ENCODE data around the gene FNBP1.
A peak's percentile ranks its signal among the peaks of the same experiment; 100 is the strongest.
"Not testable (repeated sequence)": the region's sequence is repeated elsewhere in the genome, so short reads cannot be mapped to it uniquely, and the experiment has no call there.

The FNBP1 gene

GRCh38 chr9:129949821-129950220 is 93.2 kb downstream of the FNBP1 start:
- H3K4me3 ChIP-seq (replicated peaks; ENCODE audit: insufficient read depth, low read length), result no peak overlapping the region

GRCh38 chr9:129948626-129949025 is 94.4 kb downstream of the FNBP1 start:
- not testable (repeated sequence) for DNase-seq (ENCODE audit: low read depth in 1 of 2, low spot score in 1 of 2); H3K4me3 ChIP-seq (replicated peaks; ENCODE audit: insufficient read depth, low read length); H3K27me3 ChIP-seq (ENCODE audit: insufficient read depth, poor library complexity, severe bottlenecking)
- peak overlapping the region; percentile 37 for H3K27ac ChIP-seq (replicated peaks)

More at GRCh38 chr9:129949821-129950220, 93.2 kb downstream of the FNBP1 start:
- Histone ChIP-seq H3K27me3 (ENCODE audit: insufficient read depth, poor library complexity, severe bottlenecking) (no peaks in the 10 kb centered on the region), H3K27ac (replicated peaks) (0 out of 2 replicates have a peak overlapping the region, but pooled peaks have one; percentile 6)
- no peak for DNase-seq (ENCODE audit: low read depth in 1 of 2, low spot score in 1 of 2)
- TF ChIP-seq CTCF (IDR thresholded peaks at IDR 0.05; ENCODE audit: insufficient read depth, low read length) (no peak), SPI1 (IDR thresholded peaks at IDR 0.05; ENCODE audit: borderline replicate concordance, low read depth) (no peak), POLR2AphosphoS5 (IDR thresholded peaks at IDR 0.05; ENCODE audit: low read depth) (no peak), GABPA (IDR thresholded peaks at IDR 0.05; ENCODE audit: low read depth) (no peak), REST (IDR thresholded peaks at IDR 0.05; ENCODE audit: insufficient replicate concordance, low read depth) (no peak)

GRCh38 chr9:129946246-129946995 is 96.6 kb downstream of the FNBP1 start:
- Histone ChIP-seq H3K27ac (replicated peaks) (peak overlapping the region; percentile 89), H3K27me3 (ENCODE audit: insufficient read depth, poor library complexity, severe bottlenecking) (no peaks in the 10 kb centered on the region), H3K4me3 (replicated peaks; ENCODE audit: insufficient read depth, low read length) (no peak overlapping the region)
- peak; percentile 21 to 75 for DNase-seq (ENCODE audit: low read depth in 1 of 2, low spot score in 1 of 2)
- TF ChIP-seq REST (IDR thresholded peaks at IDR 0.05; ENCODE audit: insufficient replicate concordance, low read depth) (no peak), POLR2AphosphoS5 (IDR thresholded peaks at IDR 0.05; ENCODE audit: low read depth) (no peak), GABPA (IDR thresholded peaks at IDR 0.05; ENCODE audit: low read depth) (no peak), SPI1 (IDR thresholded peaks at IDR 0.05; ENCODE audit: borderline replicate concordance, low read depth) (peak; percentile 39; the same call in 1 of the 2 replicates), CTCF (IDR thresholded peaks at IDR 0.05; ENCODE audit: insufficient read depth, low read length) (no peak)

GRCh38 chr9:129945314-129945713 is 97.7 kb downstream of the FNBP1 start:
- TF ChIP-seq REST (IDR thresholded peaks at IDR 0.05; ENCODE audit: insufficient replicate concordance, low read depth) (no peak), GABPA (IDR thresholded peaks at IDR 0.05; ENCODE audit: low read depth) (no peak), POLR2AphosphoS5 (IDR thresholded peaks at IDR 0.05; ENCODE audit: low read depth) (no peak), CTCF (IDR thresholded peaks at IDR 0.05; ENCODE audit: insufficient read depth, low read length) (no peak), SPI1 (IDR thresholded peaks at IDR 0.05; ENCODE audit: borderline replicate concordance, low read depth) (peak; percentile 58; the same call in 1 of the 2 replicates)
- DNase-seq (ENCODE audit: low read depth in 1 of 2, low spot score in 1 of 2), result no peak
- Histone ChIP-seq H3K27me3 (ENCODE audit: insufficient read depth, poor library complexity, severe bottlenecking) (no peaks in the 10 kb centered on the region), H3K27ac (replicated peaks) (peak overlapping the region; percentile 89), H3K4me3 (replicated peaks; ENCODE audit: insufficient read depth, low read length) (no peak overlapping the region)
